Ovary (tissue), 9 donors: ENCODE data around the gene TLN1. TPM values are rescaled to one million over a fixed set of nuclear protein-coding genes. Genes with fewer than 3 reads are reported as not detected.
A peak's percentile ranks its signal among the peaks of the same experiment; 100 is the strongest.

Source experiments
- DNase-seq, 5 donors: peaks; one replicate each; pipeline ENCODE4 v3.0.0-alpha.2; 2019 to 2020
- H3K27ac ChIP-seq, 2 donors: fragments of 200-600 bp; one replicate each; pipeline versions ENCODE4 v1.5.1 to v1.8.0; 2019 to 2022
- H3K27me3 ChIP-seq: fragments of 200-600 bp; one replicate; pipeline ENCODE4 v1.8.0; 2022
- H3K36me3 ChIP-seq: fragments of 200-600 bp; sonication (generic); one replicate; pipeline ENCODE4 v1.5.1; 2019
- H3K4me1 ChIP-seq: one replicate; pipeline ENCODE4 v1.8.1; 2013; ENCODE audit warnings: mild to moderate bottlenecking, moderate library complexity; ENCODE audit not compliant: insufficient read depth
- H3K4me3 ChIP-seq: fragments of 200-600 bp; sonication (generic); one replicate; pipeline ENCODE4 v1.5.1; 2017
- H3K9me3 ChIP-seq, 2 donors: fragments of 200-600 bp in 1 of 2; sonication (generic) in 1 of 2; one replicate each; pipeline versions ENCODE4 v1.5.1 to v1.8.1; 2013 to 2019; ENCODE audit warnings: mild to moderate bottlenecking in 1 of 2, moderate library complexity in 1 of 2
- EP300 ChIP-seq: sonication (generic); formaldehyde crosslinking; IDR thresholded peaks from one replicate; pipeline ENCODE4 v1.6.1; 2017; ENCODE audit warnings: antibody characterized with exemption
- POLR2A ChIP-seq: fragments of 450-650 bp; IDR thresholded peaks from one replicate; pipeline ENCODE4 v1.6.1; 2017; ENCODE audit warnings: antibody characterized with exemption, mild to moderate bottlenecking, moderate library complexity
- WGBS, 3 donors: extraction: QIAGEN DNeasy Blood & Tissue Kit in 1 of 3; methylation state at CpG; one replicate each; pipeline versions ENCODE4 v1.1.5 to v1.1.7; 2013 to 2017; 5-methylcytosine and 5-hydroxymethylcytosine counted together
- intact Hi-C, 4 donors: fragments of 100-400 bp; cut with DNase I; formaldehyde crosslinking; loops; one replicate each; pipeline versions ENCODE4 v1.11.0 to v1.15.1; 2022 to 2023
- polyA plus RNA-seq, 2 donors: library from polyadenylated mRNA; stranded (reverse); fragments of 200-250 nt in 1 of 2; fragments of 350-450 nt in 1 of 2; fragmentation: Illumina TruSeq in 1 of 2; extraction: RNeasy Lipid Tissue Mini Kit (QIAGEN cat#74804) in 1 of 2; gene quantifications; one replicate each; pipeline ENCODE4 v1.2.3, GENCODE V29; 2013 to 2014
- total RNA-seq, 7 donors: library from RNA; depleted of rRNA in 2 of 7; stranded (reverse); fragments of >200 nt in 2 of 7; fragmentation: NEBNext Ultra II Directional in 3 of 7; extraction: Animal tissue kit (Norgen Biotek cat#: 25700) in 3 of 7; gene quantifications; one replicate each; pipeline versions ENCODE4 v1.1.0 to v1.2.4, GENCODE V29; 2016 to 2023
- TF ChIP-seq, protein P1 (sequence below), 3 donors: fragments of 450-650 bp in 2 of 3; fragments of 200-600 bp in 1 of 3; IDR thresholded peaks; one replicate each; pipeline versions ENCODE4 v1.5.1 to v1.8.0; 2016 to 2022; ENCODE audit warnings: antibody characterized with exemption in 3 of 3, mild to moderate bottlenecking in 1 of 3
- donor health status: DM: no; HTN: no; CAD: no; lungs with moderate emphysema.
- donor health status: DM: no; HTN: no; CAD: no.
- donor health status: Bipolar disorder and iron deficiency.
- donor health status: DM: yes; HTN: yes; CAD: no.
- donor health status: DM: no; HTN: no; CAD: no.
- donor health status: DM: yes; HTN: yes; CAD: no.

Gene TLN1
- total and polyA plus RNA-seq, 9 donors, result 106 to 344 (median 271) TPM

GRCh38 chr9:35658137-35658967 lies 73.6 kb downstream of the TLN1 start, which contains the start of gene CCDC107:
CCDC107 (plus strand) TSS chr9:35658292; CDS start chr9:35658380, 88 bp downstream.
- Histone ChIP-seq H3K4me1 (no peaks in the 10 kb centered on the region), H3K27ac (peak within 1 kb of the TSS; percentile 81 to 97), H3K36me3 (no peaks in the 10 kb centered on the region), H3K9me3 (no peaks in the 10 kb centered on the region), H3K4me3 (peak within 1 kb of the TSS; percentile 94), H3K27me3 (no peaks in the 10 kb centered on the region)
- DNase-seq, result peak; percentile 86 to 92 (median 90)
- 0 to 1% (median 0%) methylated on average over 56 to 67 of the region's 67 CpGs for WGBS, 3 donors
- TF ChIP-seq POLR2A, result peak; percentile 92
- no peak for TF ChIP-seq EP300
- TF ChIP-seq, protein P1, sequence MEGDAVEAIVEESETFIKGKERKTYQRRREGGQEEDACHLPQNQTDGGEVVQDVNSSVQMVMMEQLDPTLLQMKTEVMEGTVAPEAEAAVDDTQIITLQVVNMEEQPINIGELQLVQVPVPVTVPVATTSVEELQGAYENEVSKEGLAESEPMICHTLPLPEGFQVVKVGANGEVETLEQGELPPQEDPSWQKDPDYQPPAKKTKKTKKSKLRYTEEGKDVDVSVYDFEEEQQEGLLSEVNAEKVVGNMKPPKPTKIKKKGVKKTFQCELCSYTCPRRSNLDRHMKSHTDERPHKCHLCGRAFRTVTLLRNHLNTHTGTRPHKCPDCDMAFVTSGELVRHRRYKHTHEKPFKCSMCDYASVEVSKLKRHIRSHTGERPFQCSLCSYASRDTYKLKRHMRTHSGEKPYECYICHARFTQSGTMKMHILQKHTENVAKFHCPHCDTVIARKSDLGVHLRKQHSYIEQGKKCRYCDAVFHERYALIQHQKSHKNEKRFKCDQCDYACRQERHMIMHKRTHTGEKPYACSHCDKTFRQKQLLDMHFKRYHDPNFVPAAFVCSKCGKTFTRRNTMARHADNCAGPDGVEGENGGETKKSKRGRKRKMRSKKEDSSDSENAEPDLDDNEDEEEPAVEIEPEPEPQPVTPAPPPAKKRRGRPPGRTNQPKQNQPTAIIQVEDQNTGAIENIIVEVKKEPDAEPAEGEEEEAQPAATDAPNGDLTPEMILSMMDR (IDR thresholded peaks at IDR 0.05), result peak; percentile 51 to 80 (median 77)
- intact Hi-C loops, result loop anchor here in 2 of 4 donors (2.0 to 10.0 kb wide), 4 partner anchors 30 to 164 kb away; partner anchors contain the start of genes RUSC2 (in 1 of the 2) and TPM2 (in 1 of the 2)

GRCh38 chr9:35657546-35658136 lies 74.4 kb downstream of the TLN1 start, which contains the start of gene RMRP:
RMRP (minus strand) TSS chr9:35658019.
- H3K27ac ChIP-seq, result peak within 1 kb of the TSS; percentile 81 to 97
- 0% methylated on average over 42 of the region's 42 CpGs for WGBS, 3 donors
- H3K9me3 ChIP-seq, result no peaks in the 10 kb centered on the region
- H3K4me3 ChIP-seq, result peak within 1 kb of the TSS; percentile 94
- no peaks in the 10 kb centered on the region for H3K4me1 ChIP-seq
- TF ChIP-seq EP300 (peak; percentile 62), POLR2A (peak; percentile 72)
- TF ChIP-seq, protein P1 (IDR thresholded peaks at IDR 0.05), result peak; percentile 38 to 77 (median 66)
- no peaks in the 10 kb centered on the region for H3K27me3 ChIP-seq
- intact Hi-C loops, result loop anchor here in 2 of 4 donors (2.0 to 10.0 kb wide), 4 partner anchors 31 to 163 kb away; partner anchors contain the start of genes RUSC2 (in 1 of the 2) and TPM2 (in 1 of the 2)
- H3K36me3 ChIP-seq, result no peaks in the 10 kb centered on the region
- peak; percentile 96 to 97 (median 97) for DNase-seq

GRCh38 chr9:35656831-35657545 lies 75.0 kb downstream of the TLN1 start:
- 8 to 18% (median 9%) methylated on average over 25 of the region's 25 CpGs for WGBS, 3 donors
- Histone ChIP-seq H3K27ac (peak overlapping the region; percentile 78 to 97), H3K4me1 (no peaks in the 10 kb centered on the region), H3K4me3 (peak overlapping the region; percentile 94), H3K27me3 (no peaks in the 10 kb centered on the region), H3K9me3 (no peaks in the 10 kb centered on the region), H3K36me3 (no peaks in the 10 kb centered on the region)
- TF ChIP-seq, protein P1 (IDR thresholded peaks at IDR 0.05), result no peak
- no peak for TF ChIP-seq EP300
- TF ChIP-seq POLR2A, result no peak
- intact Hi-C loops, result loop anchor here in 2 of 4 donors (5.0 to 10.0 kb wide), 3 partner anchors 35 to 162 kb away; partner anchors contain the start of gene RUSC2 (in 1 of the 2)
- peak in 1 of 5 donors; percentile 45 for DNase-seq

GRCh38 chr9:35656348-35656747 lies 75.6 kb downstream of the TLN1 start:
- no peaks in the 10 kb centered on the region for H3K36me3 ChIP-seq
- intact Hi-C loops, result loop anchor here in 2 of 4 donors (5.0 to 10.0 kb wide), 3 partner anchors 36 to 162 kb away; partner anchors contain the start of gene RUSC2 (in 1 of the 2)
- TF ChIP-seq, protein P1 (IDR thresholded peaks at IDR 0.05), result no peak
- TF ChIP-seq POLR2A (no peak), EP300 (no peak)

More at GRCh38 chr9:35656348-35656747, 75.6 kb downstream of the TLN1 start:
- no peak overlapping the region for H3K27ac ChIP-seq
- DNase-seq, result no peak
- no peak overlapping the region for H3K4me3 ChIP-seq
- no peaks in the 10 kb centered on the region for H3K9me3 ChIP-seq
- H3K27me3 ChIP-seq, result no peaks in the 10 kb centered on the region
- no peaks in the 10 kb centered on the region for H3K4me1 ChIP-seq
- 68 to 84% (median 76%) methylated on average over 17 of the region's 17 CpGs for WGBS, 3 donors
